Measurements from ENCODE around the gene SYT8.

GRCh38 chr11:1876361-1877063 lies 41.7 kb downstream of the SYT8 start:
- peak; percentile 15 to 74 (median 58) for TF ChIP-seq CTCF (IDR thresholded peaks at IDR 0.05 in 8 of 11, conservative IDR thresholded peaks at IDR 0.05 in 3 of 11)
- no peak for TF ChIP-seq POLR2A (IDR thresholded peaks at IDR 0.05)
- TF ChIP-seq POLR2AphosphoS5 (IDR thresholded peaks at IDR 0.05), result peak in 2 of 3 donors; percentile 50 to 56
